OCI-LY7 (cell line): ENCODE data around the gene ENTPD6. TPM values are rescaled to one million over a fixed set of nuclear protein-coding genes. Genes with fewer than 3 reads are reported as not detected.

Experiments
- BruUV-seq: library from RNA; stranded (reverse); fragments of 400-500 nt; replicated peaks from 2 replicates; lab custom pipeline; 2021; lab: Mats Ljungman, UMichigan
- CTCF ChIA-PET: fragments of 300-600 bp; sonication (Branson Sonifier 250); formaldehyde crosslinking; loops from one replicate; lab custom pipeline; 2022; ENCODE audit warnings: antibody characterized with exemption; ENCODE audit not compliant: unreplicated experiment; lab: Charles Lee
- POLR2A ChIA-PET: fragments of 300-600 bp; sonication (Branson Sonifier 250); formaldehyde crosslinking; loops from one replicate; lab custom pipeline; 2022; ENCODE audit warnings: antibody characterized with exemption; lab: Charles Lee
- DNase-seq: peaks from one replicate; pipeline ENCODE4 v3.0.0-alpha.2; 2015; ENCODE audit warnings: low spot score
- H2AFZ ChIP-seq: fragments of 200-600 bp; sonication (generic), shearing (Covaris generic); 2 replicates; pipeline ENCODE4 v1.6.1; 2014; ENCODE audit warnings: mild to moderate bottlenecking, antibody characterized with exemption, low read length, moderate library complexity
- H3K27ac ChIP-seq: fragments of 200-600 bp; sonication (generic); 2 replicates; pipeline ENCODE4 v1.5.1; 2014; ENCODE audit warnings: mixed run types, low read depth, mild to moderate bottlenecking, moderate library complexity, low read length, inconsistent platforms; ENCODE audit not compliant: poor library complexity, severe bottlenecking
- H3K36me3 ChIP-seq: fragments of 200-600 bp; sonication (generic); 2 replicates; pipeline ENCODE4 v1.6.1; 2014; ENCODE audit warnings: mild to moderate bottlenecking, antibody characterized with exemption, low read length, moderate library complexity, mixed read lengths; ENCODE audit not compliant: insufficient read depth
- H3K4me1 ChIP-seq: fragments of 200-600 bp; sonication (generic); 2 replicates; pipeline ENCODE4 v1.5.1; 2014; ENCODE audit warnings: mild to moderate bottlenecking, low read length; ENCODE audit not compliant: insufficient read depth, poor library complexity, severe bottlenecking
- H3K4me2 ChIP-seq: fragments of 200-600 bp; sonication (generic); 2 replicates; pipeline ENCODE4 v1.6.1; 2014; ENCODE audit warnings: mild to moderate bottlenecking, low read length
- H3K4me3 ChIP-seq: fragments of 200-600 bp; sonication (generic); 2 replicates; pipeline ENCODE4 v1.5.1; 2014; ENCODE audit warnings: mild to moderate bottlenecking, low read depth, low read length; ENCODE audit not compliant: poor library complexity, severe bottlenecking
- H3K79me2 ChIP-seq: fragments of 200-600 bp; sonication (generic); 2 replicates; pipeline ENCODE4 v1.6.1; 2016; ENCODE audit warnings: low read depth, mild to moderate bottlenecking, low read length, moderate library complexity, mixed read lengths; ENCODE audit not compliant: insufficient read depth
- H3K9me2 ChIP-seq: fragments of 200-600 bp; sonication (generic); 2 replicates; pipeline ENCODE4 v1.6.1; 2016; ENCODE audit warnings: mild to moderate bottlenecking, low read length, mixed read lengths; ENCODE audit not compliant: insufficient read depth
- H3K9me3 ChIP-seq: fragments of 200-600 bp; sonication (generic); 2 replicates; pipeline ENCODE4 v1.6.1; 2014; ENCODE audit warnings: mild to moderate bottlenecking, mixed run types, low read length, mixed read lengths
- H4K20me1 ChIP-seq: fragments of 200-600 bp; sonication (generic); 2 replicates; pipeline ENCODE4 v1.6.1; 2014; ENCODE audit warnings: mild to moderate bottlenecking, antibody characterized with exemption, low read length, moderate library complexity, mixed read lengths; ENCODE audit not compliant: insufficient read depth
- EZH2phosphoT487 ChIP-seq: fragments of 200-600 bp; sonication (generic); IDR thresholded peaks from 2 replicates; pipeline ENCODE4 v1.6.1; 2018; ENCODE audit warnings: low read depth, borderline replicate concordance, mild to moderate bottlenecking, mixed run types, antibody characterized with exemption, low read length, moderate library complexity, mixed read lengths
- intact Hi-C: fragments of 100-400 bp; cut with micrococcal nuclease; formaldehyde crosslinking; loops from one replicate; pipeline ENCODE4 v1.10.0; 2022; ENCODE audit not compliant: unreplicated experiment
- total RNA-seq, 2 experiments: library from RNA; depleted of rRNA in 1 of 2; stranded (reverse); fragments of >200 nt in 1 of 2; shearing (Covaris generic) in 1 of 2; gene quantifications; 2 replicates each; pipeline ENCODE4 v1.2.3, GENCODE V29; 2014 to 2022
- TF ChIP-seq, protein P1 (sequence below): fragments of 200-600 bp; sonication (generic); conservative IDR thresholded peaks from 2 replicates; pipeline ENCODE4 v1.5.1; 2014; ENCODE audit warnings: mild to moderate bottlenecking, antibody characterized with exemption, low read length, moderate library complexity, mixed read lengths

ENTPD6 gene
- total RNA-seq, 2 experiments from 2014 or later = 4.2 TPM; not detected in 1

DNA sequence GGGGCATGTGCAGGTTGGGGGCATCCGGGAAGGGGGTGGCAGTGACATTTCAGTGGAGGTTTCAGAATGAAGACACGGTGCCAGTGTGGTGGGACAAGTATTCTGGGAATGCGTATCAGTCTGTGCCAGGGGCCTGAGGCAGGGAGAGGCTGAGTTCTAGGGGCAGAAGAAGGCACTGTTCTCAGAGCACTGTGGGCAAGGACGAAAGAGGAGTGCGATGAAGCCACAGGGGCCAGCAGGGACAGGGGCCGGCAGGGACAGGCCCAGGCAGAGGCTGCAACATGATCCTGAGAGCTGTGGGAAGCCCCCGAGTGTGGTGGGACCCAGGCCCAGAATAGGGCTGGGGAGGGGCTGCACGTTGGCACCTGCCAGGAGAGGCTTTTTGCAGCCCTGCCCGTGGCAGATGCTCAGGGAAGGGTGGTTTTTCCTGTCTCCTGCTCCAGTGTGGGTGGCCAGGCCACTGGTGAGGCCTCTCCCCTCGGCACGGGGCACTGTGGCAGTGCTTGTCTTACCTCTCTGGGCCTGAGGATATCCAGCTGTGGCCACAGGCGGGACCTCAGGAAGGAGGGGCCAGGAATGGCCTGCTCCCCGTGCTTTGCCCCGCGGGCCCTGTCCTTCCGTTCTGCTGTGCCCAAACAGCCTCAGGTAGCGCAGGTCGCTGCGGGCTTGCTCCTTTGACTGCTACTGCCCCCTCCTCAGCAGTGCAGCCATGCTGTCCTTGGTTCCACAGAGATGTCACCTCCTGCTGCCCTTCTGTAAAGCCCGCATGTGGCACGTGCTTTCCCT lies 10.0 kb downstream of the ENTPD6 start:
- CTCF ChIA-PET = no interaction called here
- Histone ChIP-seq H3K4me3 (no peak overlapping the region), H3K79me2 (no peaks in the 10 kb centered on the region), H3K4me2 (no peak overlapping the region), H3K9me3 (no peaks in the 10 kb centered on the region), H4K20me1 (0 out of 2 replicates have a peak, but pooled peaks cover 3% of the 10 kb centered on the region), H3K27ac (no peak overlapping the region), H3K36me3 (no peaks in the 10 kb centered on the region), H3K9me2 (no peaks in the 10 kb centered on the region), H3K4me1 (no peaks in the 10 kb centered on the region), H2AFZ (no peak overlapping the region)
- POLR2A ChIA-PET = no interaction called here
- intact Hi-C loops = no loop called here
- BruUV-seq = no TSS peak
- no peak for TF ChIP-seq EZH2phosphoT487
- TF ChIP-seq, protein P1, sequence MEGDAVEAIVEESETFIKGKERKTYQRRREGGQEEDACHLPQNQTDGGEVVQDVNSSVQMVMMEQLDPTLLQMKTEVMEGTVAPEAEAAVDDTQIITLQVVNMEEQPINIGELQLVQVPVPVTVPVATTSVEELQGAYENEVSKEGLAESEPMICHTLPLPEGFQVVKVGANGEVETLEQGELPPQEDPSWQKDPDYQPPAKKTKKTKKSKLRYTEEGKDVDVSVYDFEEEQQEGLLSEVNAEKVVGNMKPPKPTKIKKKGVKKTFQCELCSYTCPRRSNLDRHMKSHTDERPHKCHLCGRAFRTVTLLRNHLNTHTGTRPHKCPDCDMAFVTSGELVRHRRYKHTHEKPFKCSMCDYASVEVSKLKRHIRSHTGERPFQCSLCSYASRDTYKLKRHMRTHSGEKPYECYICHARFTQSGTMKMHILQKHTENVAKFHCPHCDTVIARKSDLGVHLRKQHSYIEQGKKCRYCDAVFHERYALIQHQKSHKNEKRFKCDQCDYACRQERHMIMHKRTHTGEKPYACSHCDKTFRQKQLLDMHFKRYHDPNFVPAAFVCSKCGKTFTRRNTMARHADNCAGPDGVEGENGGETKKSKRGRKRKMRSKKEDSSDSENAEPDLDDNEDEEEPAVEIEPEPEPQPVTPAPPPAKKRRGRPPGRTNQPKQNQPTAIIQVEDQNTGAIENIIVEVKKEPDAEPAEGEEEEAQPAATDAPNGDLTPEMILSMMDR = no peak
- DNase-seq = no peak

DNA sequence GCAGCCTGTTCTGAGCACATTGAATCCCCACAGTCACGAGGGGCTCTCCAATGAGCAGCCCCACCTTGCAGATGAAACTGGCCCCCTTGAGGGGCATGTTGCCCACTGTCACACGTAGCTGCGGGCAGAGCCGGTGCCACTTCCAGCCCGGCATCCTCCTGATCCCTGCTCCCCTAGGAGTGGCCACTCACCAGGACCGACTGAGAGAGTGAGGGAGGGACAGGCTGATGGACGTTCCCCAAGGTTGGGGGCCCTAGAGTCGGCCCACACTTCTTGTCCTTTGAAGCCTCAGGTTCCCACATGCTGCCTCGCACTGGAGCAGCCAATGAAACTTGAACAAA lies 10.5 kb downstream of the ENTPD6 start:
- POLR2A ChIA-PET = interaction anchor here (1.3 kb wide), 1 partner anchor 40 kb away, joined by 3 read pairs; no protein-coding TSS in a partner anchor
- Histone ChIP-seq H3K79me2 (no peaks in the 10 kb centered on the region), H3K9me2 (no peaks in the 10 kb centered on the region), H3K9me3 (no peaks in the 10 kb centered on the region), H3K4me2 (no peak overlapping the region), H4K20me1 (0 out of 2 replicates have a peak, but pooled peaks cover 3% of the 10 kb centered on the region), H3K4me1 (no peaks in the 10 kb centered on the region), H3K4me3 (no peak overlapping the region), H3K36me3 (no peaks in the 10 kb centered on the region), H3K27ac (no peak overlapping the region), H2AFZ (no peak overlapping the region)
- no peak for DNase-seq
- TF ChIP-seq, protein P1 = no peak
- no peak for TF ChIP-seq EZH2phosphoT487
- CTCF ChIA-PET = no interaction called here
- intact Hi-C loops = no loop called here
- BruUV-seq = no TSS peak

DNA sequence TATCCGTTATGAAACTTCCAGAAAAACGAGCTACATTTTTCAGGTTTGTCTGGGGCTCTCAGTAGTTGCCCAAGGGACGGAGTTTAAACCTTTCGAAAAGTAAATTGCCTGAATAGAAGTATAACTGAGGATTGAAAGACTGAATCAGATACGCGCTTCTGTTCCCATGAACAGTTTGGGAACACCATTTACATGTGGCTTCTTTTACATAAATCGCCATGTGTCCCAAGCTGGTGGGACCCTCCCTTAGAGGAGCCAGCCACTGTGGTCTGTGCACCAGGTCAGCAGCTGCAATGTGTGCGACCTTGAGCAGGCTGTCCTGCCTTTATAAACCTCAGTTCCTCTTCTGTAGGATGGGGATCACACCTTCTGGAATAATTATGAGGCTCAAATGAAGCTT lies 11.0 kb downstream of the ENTPD6 start:
- BruUV-seq = no TSS peak
- ChIA-PET POLR2A (interaction anchor here (1.3 kb wide), 1 partner anchor 40 kb away, joined by 3 read pairs; no protein-coding TSS in a partner anchor), CTCF (no interaction called here)
- Histone ChIP-seq H3K9me2 (no peaks in the 10 kb centered on the region), H3K4me2 (no peak overlapping the region), H3K4me3 (no peak overlapping the region), H3K9me3 (no peaks in the 10 kb centered on the region), H3K27ac (no peak overlapping the region), H4K20me1 (0 out of 2 replicates have a peak, but pooled peaks cover 3% of the 10 kb centered on the region), H3K4me1 (no peaks in the 10 kb centered on the region), H3K79me2 (no peaks in the 10 kb centered on the region), H2AFZ (no peak overlapping the region), H3K36me3 (no peaks in the 10 kb centered on the region)
- intact Hi-C loops = no loop called here
- no peak for TF ChIP-seq EZH2phosphoT487
- TF ChIP-seq, protein P1 = no peak
- DNase-seq = no peak
